K562 (cell line): ENCODE measurements around the gene PMP22. TPM values are rescaled to one million over a fixed set of nuclear protein-coding genes. Genes with fewer than 3 reads are reported as not detected.

Experiments used
- HIVEP1 ChIP-seq: fragments of 250-450 bp; sonication (Bioruptor Pico); IDR thresholded peaks from 2 replicates; pipeline ENCODE4 v1.4.0; 2020; ENCODE audit warnings: mild to moderate bottlenecking
- PML ChIP-seq: IDR thresholded peaks from 2 replicates; pipeline ENCODE4 v1.6.1; 2012; ENCODE audit warnings: low read length, inconsistent platforms
- RAD21 ChIP-seq, 2 experiments: fragments of 250-450 bp in 1 of 2; fragments of 450-650 bp in 1 of 2; sonication (Bioruptor Pico) in 1 of 2; formaldehyde crosslinking in 1 of 2; IDR thresholded peaks in 1 of 2; conservative IDR thresholded peaks in 1 of 2; 2 replicates each; pipeline versions ENCODE4 v1.4.0 to v1.8.0; 2020 to 2022; ENCODE audit warnings: mild to moderate bottlenecking in 2 of 2, moderate library complexity in 1 of 2
- ZBTB40 ChIP-seq, 2 experiments: fragments of 450-650 bp in 1 of 2; sonication (generic) in 1 of 2; formaldehyde crosslinking in 1 of 2; IDR thresholded peaks; 2 replicates each; pipeline versions ENCODE4 v1.7.1 to v1.9.0; 2016 to 2022; ENCODE audit warnings: inconsistent platforms in 1 of 2, mild to moderate bottlenecking in 1 of 2, missing genetic modification reagents in 1 of 2
- polyA plus RNA-seq, 8 experiments: library from polyadenylated mRNA; depleted of rRNA in 4 of 8; stranded (reverse) in 5 of 8; unstranded in 3 of 8; fragments of >200 nt; fragmentation: Nextera tagmentation in 2 of 8; fragmentation: Illumina TruSeq in 1 of 8; extraction: Ambion mirVana in 2 of 8; extraction: Trizol in 1 of 8; gene quantifications; 2 replicates each; pipeline versions ENCODE4 v1.2.1 to v1.2.3, GENCODE V29; 2011 to 2014; ENCODE audit warnings: inconsistent platforms in 1 of 8, missing spikeins in 1 of 8
- total RNA-seq, 7 experiments: library from RNA; depleted of rRNA in 6 of 7; stranded (reverse); fragments of >200 nt in 6 of 7; fragmentation: Illumina TruSeq in 2 of 7; extraction: Trizol in 2 of 7; gene quantifications; 2 replicates each; pipeline versions ENCODE4 v1.2.1 to v1.2.3, GENCODE V29; 2011 to 2021; ENCODE audit warnings: low replicate concordance in 1 of 7
- TF ChIP-seq, protein P1 (sequence below), 2 experiments: fragments of 450-650 bp; formaldehyde crosslinking in 1 of 2; IDR thresholded peaks; 2 replicates each; pipeline versions ENCODE4 v1.4.0 to v1.6.1; 2014 to 2020; ENCODE audit warnings: mild to moderate bottlenecking in 2 of 2, borderline replicate concordance in 1 of 2, low read depth in 1 of 2

Gene PMP22
- total and polyA plus RNA-seq, 9 of the 15 experiments (the other 6 are each of a cell fraction or from before 2014, with no cell fraction given): 12.6 to 62.3 (median 25.8) TPM

DNA sequence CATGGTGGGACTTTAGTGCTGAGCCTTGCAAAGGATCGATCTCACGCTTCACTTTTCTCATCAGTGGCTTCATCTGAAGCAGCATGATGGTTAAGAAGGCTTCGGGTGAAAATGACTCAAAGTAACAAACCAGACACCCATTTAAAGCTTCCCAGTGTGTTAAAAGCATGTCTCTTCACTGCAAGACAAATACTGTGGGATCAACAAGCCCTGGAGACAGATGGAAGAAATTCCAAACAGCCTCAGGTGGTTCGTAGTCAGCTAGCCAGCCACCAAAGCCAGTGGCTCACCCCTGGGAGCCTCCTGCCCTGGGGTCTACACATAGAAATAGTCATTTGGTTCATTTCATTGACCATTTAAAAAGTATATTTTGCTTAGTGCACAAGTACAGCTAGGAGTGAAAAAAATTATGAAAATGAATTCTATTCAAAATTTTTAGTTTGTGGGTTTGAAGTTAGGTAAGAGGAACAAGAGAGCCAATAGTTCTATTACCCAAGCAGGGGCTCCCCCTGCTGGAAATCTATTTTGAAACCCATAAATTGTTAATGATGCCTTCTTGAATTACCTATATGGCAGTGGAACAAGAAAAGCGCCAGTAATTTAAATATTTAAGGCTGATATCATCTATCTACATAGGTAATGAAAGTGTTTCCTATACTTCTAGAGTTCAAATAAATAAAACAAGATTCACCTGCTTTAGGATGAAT lies 51.6 kb downstream of the PMP22 start (continued):
- no peak for TF ChIP-seq ZBTB40 (IDR thresholded peaks at IDR 0.05)
- no peak for TF ChIP-seq ZBTB40 (CRISPR knock-in tag; IDR thresholded peaks at IDR 0.05)
- TF ChIP-seq HIVEP1 (CRISPR knock-in tag): no peak
- TF ChIP-seq, protein P1, sequence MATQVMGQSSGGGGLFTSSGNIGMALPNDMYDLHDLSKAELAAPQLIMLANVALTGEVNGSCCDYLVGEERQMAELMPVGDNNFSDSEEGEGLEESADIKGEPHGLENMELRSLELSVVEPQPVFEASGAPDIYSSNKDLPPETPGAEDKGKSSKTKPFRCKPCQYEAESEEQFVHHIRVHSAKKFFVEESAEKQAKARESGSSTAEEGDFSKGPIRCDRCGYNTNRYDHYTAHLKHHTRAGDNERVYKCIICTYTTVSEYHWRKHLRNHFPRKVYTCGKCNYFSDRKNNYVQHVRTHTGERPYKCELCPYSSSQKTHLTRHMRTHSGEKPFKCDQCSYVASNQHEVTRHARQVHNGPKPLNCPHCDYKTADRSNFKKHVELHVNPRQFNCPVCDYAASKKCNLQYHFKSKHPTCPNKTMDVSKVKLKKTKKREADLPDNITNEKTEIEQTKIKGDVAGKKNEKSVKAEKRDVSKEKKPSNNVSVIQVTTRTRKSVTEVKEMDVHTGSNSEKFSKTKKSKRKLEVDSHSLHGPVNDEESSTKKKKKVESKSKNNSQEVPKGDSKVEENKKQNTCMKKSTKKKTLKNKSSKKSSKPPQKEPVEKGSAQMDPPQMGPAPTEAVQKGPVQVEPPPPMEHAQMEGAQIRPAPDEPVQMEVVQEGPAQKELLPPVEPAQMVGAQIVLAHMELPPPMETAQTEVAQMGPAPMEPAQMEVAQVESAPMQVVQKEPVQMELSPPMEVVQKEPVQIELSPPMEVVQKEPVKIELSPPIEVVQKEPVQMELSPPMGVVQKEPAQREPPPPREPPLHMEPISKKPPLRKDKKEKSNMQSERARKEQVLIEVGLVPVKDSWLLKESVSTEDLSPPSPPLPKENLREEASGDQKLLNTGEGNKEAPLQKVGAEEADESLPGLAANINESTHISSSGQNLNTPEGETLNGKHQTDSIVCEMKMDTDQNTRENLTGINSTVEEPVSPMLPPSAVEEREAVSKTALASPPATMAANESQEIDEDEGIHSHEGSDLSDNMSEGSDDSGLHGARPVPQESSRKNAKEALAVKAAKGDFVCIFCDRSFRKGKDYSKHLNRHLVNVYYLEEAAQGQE (IDR thresholded peaks at IDR 0.05; ENCODE audit: borderline replicate concordance): peak; percentile 33; the same call in 1 of the 2 replicates
- TF ChIP-seq, protein P1 (CRISPR knock-in tag; IDR thresholded peaks at IDR 0.05; ENCODE audit: low read depth): no peak
- TF ChIP-seq RAD21 (CRISPR knock-in tag; conservative IDR thresholded peaks at IDR 0.05 in 1 of 2, IDR thresholded peaks at IDR 0.05 in 1 of 2): peak; percentile 42 to 73
- no peak for TF ChIP-seq PML
